ENCODE results near the gene OR5AC2.

- no peak for TF ChIP-seq CTCF (IDR thresholded peaks at IDR 0.05)
- TF ChIP-seq POLR2A (IDR thresholded peaks at IDR 0.05) = no peak
- TF ChIP-seq EP300 (IDR thresholded peaks at IDR 0.05) = no peak
These were observed 28.7 kb downstream of the OR5AC2 start for GRCh38 chr3:98115717-98116116.
